PC-9 (cell line): Measurements from ENCODE around the gene MYBPC2.

ENCODE experiments used
- EZH2 ChIP-seq: fragments of 200-600 bp; sonication (generic); IDR thresholded peaks from 2 replicates; pipeline ENCODE4 v1.8.0; 2017; ENCODE audit warnings: antibody characterized with exemption, low read depth
- TF ChIP-seq, protein P1 (sequence below): fragments of 200-600 bp; sonication (generic); conservative IDR thresholded peaks from 2 replicates; pipeline ENCODE4 v1.6.1; 2017; ENCODE audit warnings: mixed run types, antibody characterized with exemption, mild to moderate bottlenecking, moderate library complexity

GRCh38 chr19:50476907-50477238 lies 44.2 kb downstream of the MYBPC2 start:
- no peak for TF ChIP-seq EZH2
- TF ChIP-seq, protein P1, sequence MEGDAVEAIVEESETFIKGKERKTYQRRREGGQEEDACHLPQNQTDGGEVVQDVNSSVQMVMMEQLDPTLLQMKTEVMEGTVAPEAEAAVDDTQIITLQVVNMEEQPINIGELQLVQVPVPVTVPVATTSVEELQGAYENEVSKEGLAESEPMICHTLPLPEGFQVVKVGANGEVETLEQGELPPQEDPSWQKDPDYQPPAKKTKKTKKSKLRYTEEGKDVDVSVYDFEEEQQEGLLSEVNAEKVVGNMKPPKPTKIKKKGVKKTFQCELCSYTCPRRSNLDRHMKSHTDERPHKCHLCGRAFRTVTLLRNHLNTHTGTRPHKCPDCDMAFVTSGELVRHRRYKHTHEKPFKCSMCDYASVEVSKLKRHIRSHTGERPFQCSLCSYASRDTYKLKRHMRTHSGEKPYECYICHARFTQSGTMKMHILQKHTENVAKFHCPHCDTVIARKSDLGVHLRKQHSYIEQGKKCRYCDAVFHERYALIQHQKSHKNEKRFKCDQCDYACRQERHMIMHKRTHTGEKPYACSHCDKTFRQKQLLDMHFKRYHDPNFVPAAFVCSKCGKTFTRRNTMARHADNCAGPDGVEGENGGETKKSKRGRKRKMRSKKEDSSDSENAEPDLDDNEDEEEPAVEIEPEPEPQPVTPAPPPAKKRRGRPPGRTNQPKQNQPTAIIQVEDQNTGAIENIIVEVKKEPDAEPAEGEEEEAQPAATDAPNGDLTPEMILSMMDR, result no peak
